Measurements from ENCODE around the gene NFATC4. TPM values are rescaled to one million over a fixed set of nuclear protein-coding genes. Genes with fewer than 3 reads are reported as not detected.

The NFATC4 gene
- total RNA-seq, 4 donors from 2014 or later = 58.6 to 132 (median 99.1) TPM

DNA sequence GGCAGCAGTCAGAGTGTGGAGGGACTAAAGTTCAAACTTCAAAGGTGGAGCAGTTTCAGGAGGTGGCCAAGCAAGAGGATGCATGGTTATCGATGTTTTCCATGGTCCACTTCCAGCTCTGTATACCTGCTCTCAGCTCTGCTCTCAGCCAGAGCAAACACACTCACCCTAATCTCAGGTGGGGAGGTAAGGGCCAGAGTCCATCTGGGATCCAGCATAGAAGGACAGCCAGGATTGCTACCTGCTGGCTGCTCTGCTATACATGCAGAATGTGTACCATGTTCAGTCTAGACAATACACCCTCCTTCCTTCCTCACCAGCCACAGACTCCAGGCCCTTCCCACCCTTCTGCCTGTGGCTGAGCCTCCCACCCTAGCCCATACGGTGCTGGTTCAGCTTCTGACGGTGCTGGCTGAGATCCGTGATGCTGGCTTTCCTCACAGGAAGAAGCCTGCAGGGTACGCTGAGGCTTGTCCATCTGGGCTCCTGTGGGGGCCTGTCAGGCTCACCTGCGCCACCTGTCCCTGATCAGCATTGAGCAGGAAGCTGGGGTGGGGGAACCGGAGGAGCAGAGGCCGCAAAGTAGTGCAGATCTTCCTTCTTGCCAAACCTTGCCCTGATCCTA, 59.0 kb downstream of the NFATC4 start:
- no peaks in the 10 kb centered on the region for H3K9me3 ChIP-seq
- H3K36me3 ChIP-seq = peaks cover 0 to 9% (median 0%) of the 10 kb centered on the region in 3 donors
- TF ChIP-seq POLR2A (IDR thresholded peaks at IDR 0.05) (no peak), CTCF (IDR thresholded peaks at IDR 0.05) (no peak), EP300 (IDR thresholded peaks at IDR 0.05) (no peak)
- DNase-seq (ENCODE audit: low spot score in 2 of 2) = no peak
- no peak overlapping the region for H3K4me3 ChIP-seq
- 77 to 80% methylated on average over 8 of the region's 8 CpGs for WGBS, 2 donors
- H3K4me1 ChIP-seq = peaks cover 0 to 46% (median 24%) of the 10 kb centered on the region in 4 donors
- H3K27ac ChIP-seq = no peak overlapping the region
- no peaks in the 10 kb centered on the region for H3K27me3 ChIP-seq

DNA sequence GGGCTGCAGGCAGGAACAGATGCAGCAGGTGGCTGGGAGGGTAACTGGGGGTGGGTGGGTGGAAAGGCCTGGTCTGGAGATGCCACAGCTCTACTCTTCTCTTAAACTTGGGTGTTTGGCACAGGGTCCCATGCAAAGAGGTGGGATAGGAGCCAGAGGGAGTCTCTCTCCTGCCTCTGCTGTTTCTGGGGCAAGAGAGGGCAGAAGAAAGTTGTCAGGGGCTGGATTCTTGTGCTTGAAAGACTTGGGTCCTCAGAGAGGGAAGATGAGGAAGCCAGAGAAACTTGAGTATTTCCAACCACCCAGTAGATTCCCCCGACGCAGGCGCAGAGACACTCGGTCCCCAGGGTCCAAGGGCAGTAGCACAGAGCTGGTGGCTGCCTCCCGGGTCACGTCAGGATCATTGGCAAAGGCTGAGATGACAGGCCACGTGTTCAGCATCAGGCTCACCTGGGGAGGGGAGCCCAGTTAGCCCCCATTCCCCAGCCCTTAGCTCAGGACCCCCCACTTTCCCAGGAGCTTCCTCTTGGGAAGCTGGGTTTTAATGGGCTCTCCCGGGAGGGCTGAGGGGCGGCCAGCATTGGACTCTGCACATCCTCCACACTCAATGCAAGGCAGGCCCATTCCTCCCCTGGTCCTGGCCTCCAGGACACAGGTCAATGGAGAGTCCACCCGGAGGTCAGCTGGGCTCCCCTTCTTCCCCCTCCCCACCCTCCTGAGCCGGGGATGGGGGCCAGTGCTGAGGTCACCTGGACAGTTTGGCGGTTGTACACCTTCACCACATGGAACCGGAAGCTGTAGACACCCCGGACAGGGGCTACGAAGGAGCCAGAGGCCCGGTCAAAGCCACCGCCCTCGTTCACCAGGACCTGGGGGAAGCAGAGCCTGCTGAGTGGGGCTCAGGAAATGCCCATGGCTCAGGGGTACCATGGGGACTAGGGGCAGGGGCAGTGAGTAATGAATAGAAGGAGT, 59.8 kb downstream of the NFATC4 start:
- peak overlapping the region in 2 of 4 donors; percentile 4 to 95 for H3K27ac ChIP-seq

DNA sequence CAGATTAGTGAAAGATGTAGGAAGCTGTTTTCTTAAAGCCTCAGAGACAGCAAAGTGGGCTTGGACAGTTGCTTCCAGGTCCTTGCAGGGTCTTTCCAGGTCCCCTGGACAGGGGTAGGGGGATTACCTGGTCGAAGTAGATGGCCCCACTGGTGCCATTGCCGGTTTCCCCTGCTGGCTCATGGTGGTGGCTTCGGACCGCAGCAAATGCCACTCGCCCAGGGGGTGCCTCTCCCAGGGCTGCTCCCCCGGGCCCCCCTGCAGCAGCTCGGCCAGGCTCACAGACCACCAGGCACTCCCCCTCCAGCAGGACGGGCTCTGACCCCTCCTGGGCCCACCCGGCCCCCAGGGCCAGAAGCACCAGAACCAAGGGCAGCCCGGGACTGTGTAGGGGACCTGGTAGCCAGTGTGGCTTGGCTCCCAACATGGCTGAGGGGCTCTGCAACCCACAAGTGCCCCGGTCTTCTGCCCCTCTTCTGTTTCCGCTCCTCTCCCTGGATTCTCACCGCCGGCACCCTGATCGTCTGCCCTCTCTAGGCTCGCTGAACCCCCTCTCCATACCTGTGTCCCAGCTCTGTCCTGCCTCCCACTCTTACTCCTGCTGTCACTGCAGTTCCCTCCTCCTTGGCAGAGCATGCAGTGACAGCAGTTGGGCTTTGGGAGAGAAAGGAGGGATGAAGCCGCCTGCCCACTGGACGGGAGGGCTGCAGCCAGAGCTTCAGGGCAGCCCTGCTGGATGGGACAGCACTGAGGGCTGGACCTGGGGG, 60.8 kb downstream of the NFATC4 start:
- 83 to 86% methylated on average over 18 of the region's 18 CpGs for WGBS, 2 donors
- Histone ChIP-seq H3K9me3 (no peaks in the 10 kb centered on the region), H3K27ac (peak overlapping the region; percentile 95 to 99 (median 96)), H3K4me1 (peaks cover 0 to 58% (median 28%) of the 10 kb centered on the region in 4 donors), H3K4me3 (peak overlapping the region; percentile 61 to 96 (median 72)), H3K27me3 (no peaks in the 10 kb centered on the region), H3K36me3 (peaks cover 0 to 27% (median 5%) of the 10 kb centered on the region in 3 donors)
- TF ChIP-seq EP300 (IDR thresholded peaks at IDR 0.05) (no peak), CTCF (IDR thresholded peaks at IDR 0.05) (no peak), POLR2A (IDR thresholded peaks at IDR 0.05) (no peak)
- DNase-seq (ENCODE audit: low spot score in 2 of 2) = no peak

More for the DNA sequence above, 59.8 kb downstream of the NFATC4 start:
- Histone ChIP-seq H3K36me3 (peaks cover 0 to 17% (median 5%) of the 10 kb centered on the region in 3 donors), H3K9me3 (no peaks in the 10 kb centered on the region), H3K27me3 (no peaks in the 10 kb centered on the region), H3K4me3 (no peak overlapping the region), H3K4me1 (peaks cover 0 to 54% (median 27%) of the 10 kb centered on the region in 4 donors)
- WGBS, 2 donors = 84% methylated on average over 16 to 18 of the region's 18 CpGs
- no peak for DNase-seq (ENCODE audit: low spot score in 2 of 2)
- no peak for TF ChIP-seq EP300 (IDR thresholded peaks at IDR 0.05)
- TF ChIP-seq CTCF (IDR thresholded peaks at IDR 0.05) = no peak
- no peak for TF ChIP-seq POLR2A (IDR thresholded peaks at IDR 0.05)

Small RNAs within 50 kb of the gene (small RNA-seq; reads per million reads assigned to genes)
- not detected for gene RF00026

Other genes starting within 250 kb of the NFATC4 start
- 1 to 10 TPM in 1 of 4 donors, under 1 TPM in 1, not detected in 2; 0.78 to 1.3 TPM for gene FITM1, start 237.5 kb upstream of the NFATC4 start, total RNA-seq
- 100 to 1,000 TPM in 3 of 4 donors, 10 to 100 TPM in 1; 96.9 to 130 (median 110) TPM for gene PSME1, start 232.0 kb upstream of the NFATC4 start, total RNA-seq
- gene EMC9, start 226.6 kb upstream of the NFATC4 start, total RNA-seq = 10 to 100 TPM in 2 of 4 donors, 1 to 10 TPM in 2; 9.2 to 22.7 (median 14.4) TPM
- 10 to 100 TPM; 33.7 to 64.0 (median 51.9) TPM for gene PSME2, start 221.6 kb upstream of the NFATC4 start, total RNA-seq
- 100 to 1,000 TPM in 1 of 4 donors, 10 to 100 TPM in 3; 33.5 to 112 (median 72.9) TPM for gene RNF31, start 220.7 kb upstream of the NFATC4 start, total RNA-seq
- gene IRF9, start 206.9 kb upstream of the NFATC4 start, total RNA-seq = 100 to 1,000 TPM in 1 of 4 donors, 10 to 100 TPM in 3; 55.7 to 106 (median 65.8) TPM
- gene REC8, start 196.1 kb upstream of the NFATC4 start, total RNA-seq = 10 to 100 TPM in 3 of 4 donors, 1 to 10 TPM in 1; 6.5 to 25.5 (median 16.3) TPM
- 10 to 100 TPM; 19.4 to 88.5 (median 26.9) TPM for gene IPO4, start 179.4 kb upstream of the NFATC4 start, total RNA-seq
- 10 to 100 TPM; 46.8 to 61.3 (median 54.6) TPM for gene TM9SF1, start 172.7 kb upstream of the NFATC4 start, total RNA-seq
- not detected for gene TSSK4, start 162.5 kb upstream of the NFATC4 start, total RNA-seq
- 100 to 1,000 TPM in 1 of 4 donors, 10 to 100 TPM in 3; 43.9 to 118 (median 82.1) TPM for gene CHMP4A, start 154.7 kb upstream of the NFATC4 start, total RNA-seq
- 10 to 100 TPM; 16.5 to 48.3 (median 28.9) TPM for gene MDP1, start 152.1 kb upstream of the NFATC4 start, total RNA-seq
- 100 to 1,000 TPM in 2 of 4 donors, 10 to 100 TPM in 2; 68.6 to 109 (median 98.3) TPM for gene NEDD8, start 135.8 kb upstream of the NFATC4 start, total RNA-seq
- gene GMPR2, start 135.3 kb upstream of the NFATC4 start, total RNA-seq = 10 to 100 TPM; 46.5 to 63.4 (median 57.2) TPM
- gene TINF2, start 125.6 kb upstream of the NFATC4 start, total RNA-seq = 10 to 100 TPM; 53.9 to 66.4 (median 60.8) TPM
- 10 to 100 TPM; 13.5 to 53.5 (median 19.4) TPM for gene TGM1, start 105.0 kb upstream of the NFATC4 start, total RNA-seq
- gene RABGGTA, start 96.6 kb upstream of the NFATC4 start, total RNA-seq = 10 to 100 TPM; 36.5 to 68.4 (median 42.9) TPM
- gene DHRS1, start 68.4 kb upstream of the NFATC4 start, total RNA-seq = 10 to 100 TPM; 15.7 to 43.5 (median 22.6) TPM
- gene NOP9, start 68.3 kb upstream of the NFATC4 start, total RNA-seq = 10 to 100 TPM; 17.0 to 24.9 (median 20.4) TPM
- gene CIDEB, start 60.2 kb upstream of the NFATC4 start, total RNA-seq = 10 to 100 TPM in 3 of 4 donors, 1 to 10 TPM in 1; 9.4 to 34.5 (median 14.2) TPM
- gene LTB4R2, start 58.0 kb upstream of the NFATC4 start, total RNA-seq = 10 to 100 TPM; 15.5 to 31.5 (median 20.2) TPM
- 10 to 100 TPM in 3 of 4 donors, 1 to 10 TPM in 1; 8.4 to 14.4 (median 11.8) TPM for gene LTB4R, start 56.7 kb upstream of the NFATC4 start, total RNA-seq
- 10 to 100 TPM; 32.0 to 68.1 (median 53.2) TPM for gene ADCY4, start 33.1 kb upstream of the NFATC4 start, total RNA-seq
- gene RIPK3, start 28.2 kb upstream of the NFATC4 start, total RNA-seq = 1 to 10 TPM; 4.0 to 9.6 (median 9.0) TPM
- 10 to 100 TPM; 17.4 to 24.7 (median 19.4) TPM for gene NYNRIN, start 30.8 kb downstream of the NFATC4 start, total RNA-seq
- 1 to 10 TPM; 2.1 to 6.9 (median 5.1) TPM for gene CBLN3, start 61.5 kb downstream of the NFATC4 start, total RNA-seq
- gene KHNYN, start 61.8 kb downstream of the NFATC4 start, total RNA-seq = 100 to 1,000 TPM in 1 of 4 donors, 10 to 100 TPM in 3; 66.8 to 106 (median 84.5) TPM
- gene SDR39U1, start 74.6 kb downstream of the NFATC4 start, total RNA-seq = 10 to 100 TPM; 37.9 to 64.9 (median 60.8) TPM
- not detected for gene CMA1, start 140.1 kb downstream of the NFATC4 start, total RNA-seq
- 1 to 10 TPM in 3 of 4 donors, not detected in 1; 1.3 to 2.7 (median 2.5) TPM for gene CTSG, start 208.1 kb downstream of the NFATC4 start, total RNA-seq
- not detected for gene GZMH, start 241.5 kb downstream of the NFATC4 start, total RNA-seq

All from tibial nerve (tissue), 4 donors.